HG03565 (cell line): ENCODE results near the gene SSRP1.

Experiments used
- ATAC-seq: cut with Tn5 transposase; IDR thresholded peaks from one replicate; pipeline ENCODE4 v1.9.1; 2021; ENCODE audit warnings: mild to moderate bottlenecking, moderate library complexity; ENCODE audit not compliant: unreplicated experiment

Gene SSRP1

DNA sequence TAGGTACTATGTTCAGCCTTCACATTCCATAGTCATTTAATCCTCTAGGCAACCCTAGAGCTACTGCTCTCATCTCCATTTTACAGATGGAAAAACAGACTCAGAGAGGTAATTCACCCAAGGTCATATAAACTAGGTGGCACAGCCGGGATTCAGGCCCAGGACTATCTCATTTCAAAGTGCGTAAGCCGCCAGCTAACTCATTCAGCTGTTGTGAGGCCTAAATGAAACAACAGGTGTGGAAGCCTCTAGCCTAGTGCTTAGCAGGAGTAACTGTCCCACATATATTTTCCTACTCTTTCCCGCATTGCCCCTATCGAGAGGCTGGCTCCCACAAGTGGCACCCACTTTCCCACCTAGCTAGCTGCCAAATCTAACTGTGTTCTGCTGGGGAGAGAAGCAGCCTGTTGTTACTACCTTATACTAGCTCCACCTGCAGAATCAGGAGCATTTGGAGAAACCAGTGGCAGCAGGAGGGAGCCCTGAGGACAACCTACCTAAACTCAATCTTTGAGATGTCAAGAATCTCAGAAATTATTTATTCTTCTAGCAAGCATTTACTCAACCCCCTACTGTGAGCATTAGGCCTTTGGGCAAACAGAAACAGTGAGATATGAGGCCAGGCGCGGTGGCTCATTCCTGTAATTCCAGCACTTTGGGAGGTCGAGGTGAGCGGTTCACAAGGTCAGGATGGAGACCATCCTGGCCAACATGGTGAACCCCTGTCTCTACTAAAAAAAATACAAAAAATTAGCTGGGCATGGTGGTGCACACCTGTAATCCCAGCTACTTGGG is 24.4 kb upstream of the SSRP1 start:
- ATAC-seq: no peak

DNA sequence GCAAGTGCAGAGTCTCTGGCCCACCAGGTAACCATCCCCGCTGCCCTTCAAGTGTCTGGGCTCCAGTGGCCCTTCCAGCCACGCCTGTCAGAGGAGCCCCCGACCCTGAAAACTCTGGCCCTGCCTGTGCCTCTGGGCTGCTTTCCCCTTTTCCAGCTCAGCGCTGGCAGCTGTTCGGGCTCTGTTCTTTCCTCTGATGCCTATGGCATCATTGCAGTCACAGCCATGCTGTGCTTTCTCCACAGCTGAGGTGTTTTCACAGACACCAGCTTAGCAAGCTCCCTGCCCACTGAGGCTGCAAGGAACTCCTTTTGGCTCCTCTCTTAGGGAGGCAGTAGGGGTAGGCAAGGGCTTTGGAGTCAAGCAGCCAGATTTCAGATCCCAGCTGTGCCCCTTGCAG is 23.7 kb upstream of the SSRP1 start:
- ATAC-seq: no peak

- ATAC-seq: no peak
Measured at GRCh38 chr11:57358991-57359390, 23.3 kb upstream of the SSRP1 start.

DNA sequence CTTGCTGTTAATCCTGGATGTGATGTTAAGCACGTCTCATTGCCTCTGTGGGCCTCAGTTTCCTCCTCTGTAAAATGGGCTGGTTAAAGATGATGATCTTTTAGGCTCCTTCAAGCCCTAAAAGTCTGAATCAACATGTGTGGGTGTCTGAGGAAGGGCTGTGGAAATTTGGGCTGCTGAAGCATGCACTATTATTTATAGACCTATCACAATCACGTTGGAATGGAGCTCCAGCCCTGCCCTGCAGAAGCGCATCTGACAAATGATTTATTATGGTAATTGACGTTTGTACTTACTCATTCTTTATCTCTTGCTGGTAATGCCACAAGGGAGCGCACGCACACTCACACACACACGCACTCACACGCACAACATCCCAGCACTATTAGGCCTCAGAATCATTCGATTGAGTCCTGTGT is 22.9 kb upstream of the SSRP1 start:
- ATAC-seq: no peak

GRCh38 chr11:57357856-57358255 is 22.2 kb upstream of the SSRP1 start:
- ATAC-seq: no peak

GRCh38 chr11:57357310-57357709 is 21.6 kb upstream of the SSRP1 start:
- no peak for ATAC-seq

- ATAC-seq: no peak
Measured at GRCh38 chr11:57356268-57356667, 20.6 kb upstream of the SSRP1 start.

DNA sequence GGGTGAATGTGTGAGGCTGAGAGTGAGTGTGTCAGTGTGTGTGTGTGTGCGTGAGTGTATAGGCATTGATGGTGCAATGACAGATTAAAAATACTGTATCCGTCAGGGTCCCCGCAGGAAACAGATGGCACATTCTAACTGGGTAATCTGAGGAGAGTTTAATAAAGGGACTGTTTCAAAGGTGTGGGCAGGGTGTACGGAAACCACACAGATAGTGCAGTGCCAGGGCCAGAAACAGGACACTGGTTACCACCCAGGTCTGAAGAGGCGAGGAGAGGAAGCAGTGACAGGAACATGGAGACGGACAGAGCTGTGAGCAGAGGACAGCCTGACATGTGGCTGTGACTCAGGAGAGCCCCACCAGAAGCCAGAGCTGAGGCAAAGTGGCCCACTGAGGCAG is 19.0 kb upstream of the SSRP1 start:
- ATAC-seq: no peak

DNA sequence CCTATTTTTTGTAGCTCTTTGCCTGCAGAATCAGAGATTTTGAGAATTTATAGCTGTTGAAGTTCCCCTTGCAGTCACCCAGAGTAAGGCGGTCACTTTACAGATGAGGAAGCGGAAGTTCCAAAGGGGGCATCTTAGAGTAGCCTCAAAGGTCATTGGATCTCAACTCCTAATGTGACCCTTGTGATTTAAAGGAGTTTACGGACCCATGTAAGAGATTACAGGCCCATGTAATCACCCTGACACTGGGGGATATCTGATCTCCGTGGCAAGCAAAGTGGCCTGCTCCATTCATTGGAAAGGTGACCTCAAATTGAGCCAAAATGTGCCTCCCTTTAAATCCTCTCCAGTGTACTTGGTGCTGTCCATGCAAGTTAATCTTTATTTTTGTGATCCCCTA is 18.2 kb upstream of the SSRP1 start:
- ATAC-seq: no peak

DNA sequence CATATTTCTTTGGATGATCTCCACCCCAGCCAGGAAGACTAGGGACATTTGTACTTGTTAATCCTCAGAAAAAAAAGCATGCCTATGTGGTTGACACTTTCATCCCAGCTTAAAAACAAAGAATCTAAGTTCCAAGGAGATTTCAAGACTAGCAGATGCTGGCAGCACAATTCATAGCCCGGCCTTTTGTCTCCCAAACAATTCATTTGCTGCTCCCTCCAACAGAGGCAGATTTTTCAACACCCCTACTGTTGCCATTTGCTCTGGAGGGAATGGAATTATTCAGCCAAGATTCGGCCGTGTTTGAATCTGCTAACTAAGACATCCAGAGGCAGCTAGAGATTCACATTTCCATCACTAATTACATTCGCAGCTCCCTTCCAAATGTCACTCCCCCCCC is 17.8 kb upstream of the SSRP1 start:
- no peak for ATAC-seq

GRCh38 chr11:57353036-57353435 is 17.3 kb upstream of the SSRP1 start:
- no peak for ATAC-seq

GRCh38 chr11:57349491-57350274 is 14.0 kb upstream of the SSRP1 start:
- no peak for ATAC-seq

DNA sequence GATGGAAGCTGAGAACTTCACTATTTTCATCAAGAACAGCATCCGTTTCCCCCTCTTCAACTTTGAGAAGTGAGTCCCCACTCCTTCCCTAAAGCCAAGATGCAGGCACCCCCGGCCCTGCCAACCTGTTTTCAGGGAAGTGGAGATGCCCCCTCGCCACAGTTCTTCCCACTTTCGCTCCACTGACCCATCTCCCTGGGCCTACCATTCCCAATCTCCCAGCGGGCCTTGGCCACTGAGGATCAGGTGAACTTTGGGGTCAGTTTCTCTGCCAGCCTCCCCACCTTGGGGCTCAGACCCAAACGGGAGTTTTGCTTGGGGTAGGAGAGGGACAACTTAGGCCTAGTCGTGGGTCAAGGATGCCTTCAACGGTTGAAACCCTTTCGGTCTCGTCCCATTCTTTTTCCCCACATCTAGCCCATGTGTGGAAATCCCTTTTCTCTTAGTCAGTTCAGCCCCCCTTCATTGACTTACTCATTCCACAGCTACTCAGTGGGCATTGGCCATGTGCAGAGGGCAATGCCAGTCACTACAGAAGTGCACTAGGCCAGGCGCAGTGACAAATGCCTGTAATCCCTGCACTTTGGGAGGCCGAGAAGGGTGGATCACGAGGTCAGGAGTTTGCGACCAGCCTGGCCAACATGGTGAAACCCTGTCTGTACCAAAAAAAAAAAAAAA is 13.1 kb upstream of the SSRP1 start:
- no peak for ATAC-seq

GRCh38 chr11:57348052-57348451 is 12.4 kb upstream of the SSRP1 start:
- no peak for ATAC-seq

GRCh38 chr11:57347336-57347735 is 11.6 kb upstream of the SSRP1 start:
- ATAC-seq: no peak

- ATAC-seq: peak; percentile 62
Measured at GRCh38 chr11:57345555-57346211, 10.0 kb upstream of the SSRP1 start.

- ATAC-seq: no peak
Measured at GRCh38 chr11:57344826-57345225, 9.1 kb upstream of the SSRP1 start.

DNA sequence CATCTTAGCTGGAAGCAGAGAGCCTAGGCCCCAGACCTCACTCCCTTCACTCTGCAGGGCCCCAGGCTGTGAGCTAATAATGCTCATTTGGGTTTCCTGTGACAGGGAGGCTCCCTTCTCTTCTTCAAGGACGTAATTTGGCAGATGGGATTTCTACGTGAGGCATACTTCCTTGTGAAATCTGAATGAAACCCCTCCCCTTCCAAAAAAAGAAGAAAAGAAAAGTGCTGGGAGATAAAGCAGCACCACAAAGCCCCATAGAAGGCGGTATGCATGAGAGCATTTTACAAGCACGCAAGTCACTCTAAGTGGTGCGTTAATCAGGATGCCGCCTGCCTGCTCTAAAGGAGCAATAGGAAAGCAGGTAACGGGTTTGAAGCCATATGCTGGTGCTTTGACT is 8.1 kb upstream of the SSRP1 start:
- ATAC-seq: no peak

GRCh38 chr11:57342702-57343101 is 7.0 kb upstream of the SSRP1 start:
- no peak for ATAC-seq

- no peak for ATAC-seq
Measured at GRCh38 chr11:57341250-57341808, 5.6 kb upstream of the SSRP1 start.

DNA sequence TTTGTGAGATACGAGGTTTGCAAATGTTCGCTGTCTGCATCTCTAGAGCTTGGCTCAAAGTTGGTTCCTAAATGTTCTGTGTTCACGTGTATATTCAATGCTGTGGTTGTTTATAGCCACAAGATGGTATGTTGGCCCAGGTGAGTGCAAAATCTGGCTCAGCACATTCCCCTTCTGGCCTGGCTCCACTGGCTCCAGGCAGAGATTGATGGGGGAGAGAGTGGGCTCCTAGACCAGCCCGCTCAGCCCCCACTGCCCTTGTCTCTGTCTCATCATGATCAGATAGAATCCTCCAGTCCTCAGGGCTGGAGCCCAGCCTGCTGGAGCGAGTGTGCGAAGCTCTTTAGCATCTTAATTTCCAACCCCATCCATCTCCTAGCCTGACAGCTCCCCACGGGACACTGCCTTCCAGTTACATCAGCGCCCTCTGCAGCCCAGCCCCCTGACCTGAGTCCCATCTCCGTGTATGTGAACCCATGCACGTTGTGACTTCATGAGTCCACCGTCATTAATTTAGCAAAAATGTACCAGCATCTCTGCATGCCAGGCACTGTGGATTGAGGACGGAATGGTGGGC is 4.4 kb upstream of the SSRP1 start:
- no peak for ATAC-seq
